Esophagus muscularis mucosa (tissue), 4 donors: ENCODE results near the gene TTC32. TPM values are rescaled to one million over a fixed set of nuclear protein-coding genes. Genes with fewer than 3 reads are reported as not detected.
A peak's percentile ranks its signal among the peaks of the same experiment; 100 is the strongest.

Source experiments
- DNase-seq: peaks from one replicate; pipeline ENCODE4 v3.0.0-alpha.2; 2017; ENCODE audit errors: extremely low spot score
- H3K27ac ChIP-seq, 4 donors: fragments of 200-600 bp; sonication (generic); replicated peaks in 1 of 4; 1 replicate in 3 of 4; 2 replicates in 1 of 4; pipeline ENCODE4 v1.5.1; 2016 to 2019; ENCODE audit warnings: mild to moderate bottlenecking in 1 of 4
- H3K27me3 ChIP-seq, 4 donors: fragments of 200-600 bp; sonication (generic); one replicate each; pipeline versions ENCODE4 v1.5.1 to v1.6.0; 2016 to 2019
- H3K36me3 ChIP-seq, 4 donors: fragments of 200-600 bp; sonication (generic); one replicate each; pipeline ENCODE4 v1.5.1; 2016 to 2019
- H3K4me1 ChIP-seq, 4 donors: fragments of 200-600 bp; sonication (generic); one replicate each; pipeline ENCODE4 v1.5.1; 2016 to 2019
- H3K4me3 ChIP-seq, 4 donors: fragments of 200-600 bp; sonication (generic); 1 replicate in 2 of 4; 2 replicates in 2 of 4; pipeline ENCODE4 v1.5.1; 2016 to 2019; ENCODE audit warnings: mild to moderate bottlenecking in 4 of 4, moderate library complexity in 1 of 4
- H3K9me3 ChIP-seq, 4 donors: fragments of 200-600 bp; sonication (generic); 1 replicate in 3 of 4; 2 replicates in 1 of 4; pipeline ENCODE4 v1.5.1; 2016 to 2019
- CTCF ChIP-seq, 3 experiments: fragments of 200-600 bp in 2 of 3; fragments of 450-650 bp in 1 of 3; sonication (generic) in 2 of 3; IDR thresholded peaks; one replicate each; pipeline ENCODE4 v1.5.1; 2017 to 2019; ENCODE audit warnings: antibody characterized with exemption in 3 of 3, mild to moderate bottlenecking in 2 of 3, moderate library complexity in 1 of 3
- EP300 ChIP-seq: sonication (generic); formaldehyde crosslinking; IDR thresholded peaks from one replicate; pipeline ENCODE4 v1.6.1; 2017; ENCODE audit warnings: antibody characterized with exemption
- POLR2A ChIP-seq: fragments of 450-650 bp; IDR thresholded peaks from one replicate; pipeline ENCODE4 v1.6.1; 2017; ENCODE audit warnings: antibody characterized with exemption, moderate library complexity, mild to moderate bottlenecking, low read depth
- POLR2AphosphoS5 ChIP-seq, 2 donors: sonication (generic); formaldehyde crosslinking; IDR thresholded peaks; one replicate each; pipeline ENCODE4 v1.6.1; 2017; ENCODE audit warnings: antibody characterized with exemption in 2 of 2
- whole genome bisulfite sequencing: methylation state at CpG from one replicate; pipeline ENCODE4 v1.1.5; 2018; 5-methylcytosine and 5-hydroxymethylcytosine counted together
- intact Hi-C: fragments of 100-400 bp; cut with DNase I; formaldehyde crosslinking; loops from one replicate; pipeline ENCODE4 v1.15.1; 2023
- total RNA-seq, 4 donors: library from RNA; depleted of rRNA; stranded (reverse); fragments of >200 nt; gene quantifications; one replicate each; pipeline versions ENCODE4 v1.1.0 to v1.2.1, GENCODE V29; 2016

TTC32 gene
- total RNA-seq, 4 donors from 2014 or later, result 8.1 to 12.5 (median 10.2) TPM

- no peak overlapping the region for H3K4me3 ChIP-seq
- no peak overlapping the region for H3K27ac ChIP-seq
- intact Hi-C loops, result no loop called here
- no peaks in the 10 kb centered on the region for H3K9me3 ChIP-seq
- no peak for DNase-seq
- H3K27me3 ChIP-seq, result no peaks in the 10 kb centered on the region
- no peaks in the 10 kb centered on the region for H3K36me3 ChIP-seq
- TF ChIP-seq EP300 (no peak), POLR2A (no peak), POLR2AphosphoS5 (IDR thresholded peaks at IDR 0.05) (no peak), CTCF (IDR thresholded peaks at IDR 0.05) (no peak)
- peaks cover 0 to 11% (median under 1%) of the 10 kb centered on the region in 4 donors for H3K4me1 ChIP-seq
- WGBS, result 98% methylated on average over 4 of the region's 4 CpGs
These were observed 13.0 kb downstream of the TTC32 start for GRCh38 chr2:19888831-19889230.

DNA sequence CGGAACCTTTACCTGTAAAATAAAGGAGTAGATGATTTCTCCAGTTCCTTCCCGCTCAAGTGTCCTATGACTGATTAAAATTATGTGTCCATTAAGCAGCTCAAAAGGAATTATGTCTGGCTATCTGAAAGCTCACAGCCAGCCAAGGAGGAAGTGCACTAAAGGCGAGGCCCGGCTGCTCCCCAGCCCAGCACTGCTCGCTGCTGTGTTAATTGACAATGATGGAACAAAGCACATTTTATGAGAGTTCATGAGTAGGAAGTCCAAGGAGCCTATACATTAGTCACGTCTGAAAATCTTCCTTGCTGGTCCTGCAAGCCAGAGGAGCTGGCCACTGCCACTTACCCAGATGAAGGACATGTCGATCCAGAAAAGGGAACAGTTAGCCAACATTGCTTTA lies 14.3 kb downstream of the TTC32 start:
- Histone ChIP-seq H3K36me3 (no peaks in the 10 kb centered on the region), H3K9me3 (no peaks in the 10 kb centered on the region), H3K4me3 (no peak overlapping the region), H3K4me1 (peaks cover 0 to 9% (median 0%) of the 10 kb centered on the region in 4 donors), H3K27ac (no peak overlapping the region), H3K27me3 (no peaks in the 10 kb centered on the region)
- intact Hi-C loops, result no loop called here
- TF ChIP-seq CTCF (IDR thresholded peaks at IDR 0.05) (no peak), POLR2A (no peak), POLR2AphosphoS5 (IDR thresholded peaks at IDR 0.05) (no peak), EP300 (no peak)
- WGBS, result 84% methylated on average over 7 of the region's 7 CpGs
- peak; percentile 74 for DNase-seq

DNA sequence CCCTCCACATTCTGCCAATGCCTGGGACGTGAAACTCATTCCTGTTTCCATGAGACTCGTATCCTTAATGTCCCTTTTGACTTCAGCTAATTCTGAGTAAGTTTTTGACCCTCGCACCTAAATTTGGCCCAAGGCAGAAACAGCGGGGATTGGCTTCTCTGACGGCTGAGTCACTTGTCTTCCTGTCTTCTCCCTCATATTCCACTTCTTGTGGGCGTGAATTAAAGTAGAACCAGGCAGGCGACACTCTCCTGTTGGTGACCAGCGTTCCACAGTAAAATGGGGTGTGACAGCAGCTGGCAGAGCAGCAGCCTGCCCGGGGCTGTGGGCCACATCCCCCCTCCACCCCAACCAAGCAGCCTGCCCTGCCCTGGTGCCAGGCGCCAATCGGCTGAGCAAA lies 15.5 kb downstream of the TTC32 start:
- H3K27me3 ChIP-seq, result no peaks in the 10 kb centered on the region
- H3K27ac ChIP-seq, result no peak overlapping the region
- no peak for DNase-seq
- H3K4me1 ChIP-seq, result peaks cover 0 to 9% (median 0%) of the 10 kb centered on the region in 4 donors
- H3K4me3 ChIP-seq, result no peak overlapping the region
- intact Hi-C loops, result no loop called here
- no peaks in the 10 kb centered on the region for H3K9me3 ChIP-seq
- WGBS, result 82% methylated on average over 8 of the region's 11 CpGs
- no peaks in the 10 kb centered on the region for H3K36me3 ChIP-seq
- TF ChIP-seq CTCF (IDR thresholded peaks at IDR 0.05), result no peak
- TF ChIP-seq POLR2AphosphoS5 (IDR thresholded peaks at IDR 0.05), result no peak
- TF ChIP-seq POLR2A, result no peak
- no peak for TF ChIP-seq EP300

GRCh38 chr2:19885791-19886190 lies 16.0 kb downstream of the TTC32 start:
- Histone ChIP-seq H3K9me3 (no peaks in the 10 kb centered on the region), H3K36me3 (no peaks in the 10 kb centered on the region), H3K4me3 (no peak overlapping the region), H3K27me3 (no peaks in the 10 kb centered on the region), H3K4me1 (peaks cover 0 to 9% (median 0%) of the 10 kb centered on the region in 4 donors), H3K27ac (no peak overlapping the region)
- no peak for DNase-seq
- intact Hi-C loops, result no loop called here
- TF ChIP-seq POLR2A (no peak), EP300 (no peak), POLR2AphosphoS5 (IDR thresholded peaks at IDR 0.05) (no peak), CTCF (IDR thresholded peaks at IDR 0.05) (no peak)
- 67% methylated on average over 7 of the region's 7 CpGs for WGBS
